Measurements from ENCODE around the gene PSD.

The PSD gene

DNA sequence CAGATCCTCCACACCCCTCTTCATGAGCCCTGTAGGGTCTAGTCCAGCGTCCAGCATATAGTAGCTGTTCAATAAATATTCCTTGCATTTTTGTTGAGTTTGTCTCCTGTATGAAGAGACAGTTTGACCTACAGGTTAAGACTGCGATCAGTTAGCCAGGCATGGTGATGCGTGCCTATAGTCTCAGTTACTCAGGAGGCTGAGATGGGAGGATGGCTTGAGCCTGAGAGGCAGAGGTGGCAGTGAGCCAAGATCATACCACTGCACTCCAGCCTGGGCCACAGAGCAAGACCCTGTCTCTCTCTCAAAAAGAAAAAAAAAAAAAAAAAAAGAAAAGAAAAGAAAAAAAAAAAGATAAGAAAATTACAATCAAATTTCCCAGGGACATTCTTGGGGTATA lies 18.9 kb upstream of the PSD start:
- no peaks in the 10 kb centered on the region for H3K9me3 ChIP-seq (ENCODE audit: insufficient read depth, low read depth, low read length)
- no peak overlapping the region for H3K18ac ChIP-seq (ENCODE audit: low read length)
- no peaks in the 10 kb centered on the region for H3K36me3 ChIP-seq (ENCODE audit: control insufficient read depth in 1 of 2, insufficient read depth in 2 of 2, low read length in 2 of 2)
- no peak overlapping the region for H2AK5ac ChIP-seq (ENCODE audit: low read length)
- no peaks in the 10 kb centered on the region for H3K27me3 ChIP-seq (ENCODE audit: insufficient read depth, low read length)
- no peak overlapping the region for H3K27ac ChIP-seq (ENCODE audit: low read depth, low read length)
- no peak overlapping the region for H3K4me3 ChIP-seq (ENCODE audit: low read depth, low read length)
- H2BK120ac ChIP-seq (ENCODE audit: insufficient read depth, low read length, poor library complexity), result no peak overlapping the region
- H3K23ac ChIP-seq (ENCODE audit: low read length), result no peak overlapping the region
- H3K14ac ChIP-seq (ENCODE audit: low read length), result no peak overlapping the region
- H4K12ac ChIP-seq (ENCODE audit: low read depth, low read length), result no peak overlapping the region
- H3K4me1 ChIP-seq (ENCODE audit: control insufficient read depth in 1 of 2, insufficient read depth in 2 of 2, low read length in 2 of 2), result peaks cover 7 to 14% of the 10 kb centered on the region in 2 experiments
- H3K4me2 ChIP-seq (ENCODE audit: low read length), result no peak overlapping the region
- DNase-seq, result no peak
- no peaks in the 10 kb centered on the region for H3K79me1 ChIP-seq (ENCODE audit: low read length)
- H3K4ac ChIP-seq (ENCODE audit: low read depth, low read length), result no peak overlapping the region
- no peak overlapping the region for H3K9ac ChIP-seq (ENCODE audit: low read length)
- H2AFZ ChIP-seq (ENCODE audit: insufficient read depth, low read length, poor library complexity), result no peak overlapping the region
- H4K91ac ChIP-seq (ENCODE audit: low read depth, low read length), result no peak overlapping the region
- H3K79me2 ChIP-seq (ENCODE audit: control insufficient read depth, insufficient read depth, low read length, poor library complexity), result no peaks in the 10 kb centered on the region
- H2BK12ac ChIP-seq (ENCODE audit: low read length), result no peak overlapping the region
- H2BK5ac ChIP-seq (ENCODE audit: low read depth, low read length, poor library complexity), result no peak overlapping the region
- WGBS (ENCODE audit: extremely low coverage, insufficient coverage, insufficient read length), result no CpG with 5 or more reads among the region's 3 CpGs
- H4K8ac ChIP-seq (ENCODE audit: low read depth, low read length), result no peak overlapping the region

DNA sequence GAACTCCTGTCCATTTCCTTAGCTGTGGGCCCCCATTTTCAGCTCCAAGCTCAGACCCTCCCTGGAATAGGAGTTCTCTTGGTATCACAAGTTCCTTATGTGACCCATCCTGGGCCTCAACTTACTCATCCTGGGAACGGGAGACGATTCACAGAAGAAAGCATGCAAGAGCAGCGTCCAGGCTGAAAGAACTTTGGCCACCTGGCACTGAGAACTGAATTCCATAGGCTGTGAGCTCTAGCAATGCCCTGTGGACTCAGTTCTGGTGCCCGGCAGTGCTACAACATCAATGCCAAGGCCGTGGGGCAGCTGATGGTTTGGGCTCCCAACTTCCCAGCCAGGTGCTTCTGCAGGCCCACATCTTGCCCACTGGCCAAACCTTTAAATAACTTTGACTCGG lies 17.7 kb upstream of the PSD start:
- H3K4me1 ChIP-seq (ENCODE audit: control insufficient read depth in 1 of 2, insufficient read depth in 2 of 2, low read length in 2 of 2), result peaks cover 10 to 21% of the 10 kb centered on the region in 2 experiments
- H3K23ac ChIP-seq (ENCODE audit: low read length), result no peak overlapping the region
- H4K8ac ChIP-seq (ENCODE audit: low read depth, low read length), result no peak overlapping the region
- no peak overlapping the region for H2AFZ ChIP-seq (ENCODE audit: insufficient read depth, low read length, poor library complexity)
- H2BK5ac ChIP-seq (ENCODE audit: low read depth, low read length, poor library complexity), result no peak overlapping the region
- H3K4ac ChIP-seq (ENCODE audit: low read depth, low read length), result no peak overlapping the region
- H3K14ac ChIP-seq (ENCODE audit: low read length), result no peak overlapping the region
- no peak for DNase-seq
- no peak overlapping the region for H3K9ac ChIP-seq (ENCODE audit: low read length)
- no peak overlapping the region for H3K4me3 ChIP-seq (ENCODE audit: low read depth, low read length)
- H4K12ac ChIP-seq (ENCODE audit: low read depth, low read length), result no peak overlapping the region
- H2BK12ac ChIP-seq (ENCODE audit: low read length), result no peak overlapping the region
- no peaks in the 10 kb centered on the region for H3K9me3 ChIP-seq (ENCODE audit: insufficient read depth, low read depth, low read length)
- H3K18ac ChIP-seq (ENCODE audit: low read length), result no peak overlapping the region
- H3K27ac ChIP-seq (ENCODE audit: low read depth, low read length), result no peak overlapping the region
- no peaks in the 10 kb centered on the region for H3K36me3 ChIP-seq (ENCODE audit: control insufficient read depth in 1 of 2, insufficient read depth in 2 of 2, low read length in 2 of 2)
- no peak overlapping the region for H2BK120ac ChIP-seq (ENCODE audit: insufficient read depth, low read length, poor library complexity)
- H3K27me3 ChIP-seq (ENCODE audit: insufficient read depth, low read length), result no peaks in the 10 kb centered on the region
- no peak overlapping the region for H4K91ac ChIP-seq (ENCODE audit: low read depth, low read length)
- peaks cover 6% of the 10 kb centered on the region for H3K79me1 ChIP-seq (ENCODE audit: low read length)
- H2AK5ac ChIP-seq (ENCODE audit: low read length), result no peak overlapping the region
- peaks cover 4% of the 10 kb centered on the region for H3K79me2 ChIP-seq (ENCODE audit: control insufficient read depth, insufficient read depth, low read length, poor library complexity)
- no CpG with 5 or more reads among the region's 6 CpGs for WGBS (ENCODE audit: extremely low coverage, insufficient coverage, insufficient read length)
- no peak overlapping the region for H3K4me2 ChIP-seq (ENCODE audit: low read length)

DNA sequence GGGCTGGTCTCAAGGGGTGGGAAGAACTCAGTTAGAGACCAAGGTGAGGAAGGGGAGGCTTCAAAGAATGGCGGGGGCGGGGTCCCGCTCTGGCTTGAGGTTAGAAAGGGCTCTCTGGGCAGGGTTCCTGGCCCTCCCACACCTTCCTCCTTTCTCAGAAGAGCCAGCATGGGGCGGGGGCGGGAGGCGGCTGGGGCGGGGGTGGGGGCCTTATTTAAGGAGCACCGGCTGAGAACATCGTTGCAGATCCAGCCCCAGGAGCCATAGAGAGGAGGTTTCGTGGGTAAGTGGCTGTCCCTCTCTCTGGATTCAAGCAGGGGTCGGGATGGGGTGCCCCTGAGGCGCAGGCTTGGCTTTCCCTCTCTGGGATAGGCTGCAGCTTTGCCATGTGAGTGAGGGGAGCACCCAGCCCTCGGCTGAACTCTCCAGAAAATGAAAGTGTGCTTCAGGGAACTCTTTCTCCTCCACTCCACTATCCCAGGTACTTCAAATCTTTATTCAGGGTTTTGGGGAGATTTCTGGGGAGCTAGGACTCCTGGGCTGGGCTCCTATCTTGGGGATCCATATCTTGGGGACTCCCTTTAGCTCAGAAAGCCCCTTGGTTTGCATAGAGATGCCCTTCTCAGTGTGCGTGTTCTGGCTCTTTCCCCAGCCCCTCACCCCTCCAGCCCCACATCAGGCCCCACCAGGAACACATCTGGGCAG lies 17.1 kb upstream of the PSD start:
- Histone ChIP-seq H2BK12ac (ENCODE audit: low read length) (no peak overlapping the region), H3K14ac (ENCODE audit: low read length) (no peak overlapping the region), H3K9ac (ENCODE audit: low read length) (no peak overlapping the region), H3K23ac (ENCODE audit: low read length) (no peak overlapping the region), H3K18ac (ENCODE audit: low read length) (no peak overlapping the region), H2AK5ac (ENCODE audit: low read length) (no peak overlapping the region), H4K91ac (ENCODE audit: low read depth, low read length) (peak overlapping the region; percentile 15), H3K4me2 (ENCODE audit: low read length) (no peak overlapping the region), H2BK5ac (ENCODE audit: low read depth, low read length, poor library complexity) (no peak overlapping the region), H3K36me3 (ENCODE audit: control insufficient read depth in 1 of 2, insufficient read depth in 2 of 2, low read length in 2 of 2) (no peaks in the 10 kb centered on the region), H3K4me1 (ENCODE audit: control insufficient read depth in 1 of 2, insufficient read depth in 2 of 2, low read length in 2 of 2) (peaks cover 10 to 21% of the 10 kb centered on the region in 2 experiments), H2BK120ac (ENCODE audit: insufficient read depth, low read length, poor library complexity) (no peak overlapping the region), H3K79me1 (ENCODE audit: low read length) (peaks cover 6% of the 10 kb centered on the region), H4K8ac (ENCODE audit: low read depth, low read length) (peak overlapping the region; percentile 30), H4K12ac (ENCODE audit: low read depth, low read length) (no peak overlapping the region), H3K4ac (ENCODE audit: low read depth, low read length) (no peak overlapping the region), H3K27me3 (ENCODE audit: insufficient read depth, low read length) (no peaks in the 10 kb centered on the region), H2AFZ (ENCODE audit: insufficient read depth, low read length, poor library complexity) (no peak overlapping the region), H3K27ac (ENCODE audit: low read depth, low read length) (no peak overlapping the region), H3K9me3 (ENCODE audit: insufficient read depth, low read depth, low read length) (no peaks in the 10 kb centered on the region), H3K79me2 (ENCODE audit: control insufficient read depth, insufficient read depth, low read length, poor library complexity) (peaks cover 4% of the 10 kb centered on the region), H3K4me3 (ENCODE audit: low read depth, low read length) (no peak overlapping the region)
- DNase-seq, result no peak
- no CpG with 5 or more reads among the region's 14 CpGs for WGBS (ENCODE audit: extremely low coverage, insufficient coverage, insufficient read length)

DNA sequence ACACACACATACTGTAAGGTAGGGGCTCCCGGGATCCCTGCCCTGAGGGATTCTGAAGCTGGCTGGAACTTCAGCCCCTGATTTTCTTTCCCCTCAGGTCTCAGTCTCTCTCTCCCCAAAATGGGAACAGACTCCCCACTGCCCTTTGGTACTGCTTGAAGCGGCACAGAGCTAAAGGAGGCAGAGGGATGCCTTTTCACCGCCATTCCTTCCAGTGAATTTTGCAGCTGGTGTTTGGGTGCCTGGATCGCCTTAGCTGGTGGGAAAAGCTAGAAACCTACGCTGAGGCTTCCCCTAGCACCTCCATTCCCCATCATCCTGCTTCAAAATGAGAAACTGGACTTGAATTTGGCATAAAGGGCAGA lies 16.5 kb upstream of the PSD start:
- Histone ChIP-seq H3K27ac (ENCODE audit: low read depth, low read length) (no peak overlapping the region), H3K9ac (ENCODE audit: low read length) (no peak overlapping the region), H3K36me3 (ENCODE audit: control insufficient read depth in 1 of 2, insufficient read depth in 2 of 2, low read length in 2 of 2) (no peaks in the 10 kb centered on the region), H2BK12ac (ENCODE audit: low read length) (no peak overlapping the region), H3K4ac (ENCODE audit: low read depth, low read length) (no peak overlapping the region), H4K12ac (ENCODE audit: low read depth, low read length) (no peak overlapping the region), H2AK5ac (ENCODE audit: low read length) (no peak overlapping the region), H3K4me3 (ENCODE audit: low read depth, low read length) (no peak overlapping the region), H2AFZ (ENCODE audit: insufficient read depth, low read length, poor library complexity) (peak overlapping the region; percentile 62), H2BK120ac (ENCODE audit: insufficient read depth, low read length, poor library complexity) (no peak overlapping the region), H3K4me1 (ENCODE audit: control insufficient read depth in 1 of 2, insufficient read depth in 2 of 2, low read length in 2 of 2) (peaks cover 10 to 21% of the 10 kb centered on the region in 2 experiments), H3K27me3 (ENCODE audit: insufficient read depth, low read length) (no peaks in the 10 kb centered on the region), H3K4me2 (ENCODE audit: low read length) (no peak overlapping the region), H3K9me3 (ENCODE audit: insufficient read depth, low read depth, low read length) (no peaks in the 10 kb centered on the region), H4K91ac (ENCODE audit: low read depth, low read length) (no peak overlapping the region), H3K14ac (ENCODE audit: low read length) (no peak overlapping the region), H2BK5ac (ENCODE audit: low read depth, low read length, poor library complexity) (no peak overlapping the region), H3K23ac (ENCODE audit: low read length) (no peak overlapping the region), H4K8ac (ENCODE audit: low read depth, low read length) (peak overlapping the region; percentile 10), H3K18ac (ENCODE audit: low read length) (no peak overlapping the region), H3K79me1 (ENCODE audit: low read length) (peaks cover 6% of the 10 kb centered on the region), H3K79me2 (ENCODE audit: control insufficient read depth, insufficient read depth, low read length, poor library complexity) (peaks cover 4% of the 10 kb centered on the region)
- DNase-seq, result no peak
- WGBS (ENCODE audit: extremely low coverage, insufficient coverage, insufficient read length), result no CpG with 5 or more reads among the region's 5 CpGs
